GM12873 (cell line): ENCODE data around the gene TMPRSS11D.

ENCODE experiments used
- TF ChIP-seq, protein P1 (sequence below): IDR thresholded peaks from 2 replicates; pipeline ENCODE4 v1.5.1; 2012; ENCODE audit warnings: low read depth, mild to moderate bottlenecking, moderate library complexity, low read length, control low read depth; ENCODE audit not compliant: insufficient read depth; ENCODE audit errors: missing control alignments

Gene TMPRSS11D

DNA sequence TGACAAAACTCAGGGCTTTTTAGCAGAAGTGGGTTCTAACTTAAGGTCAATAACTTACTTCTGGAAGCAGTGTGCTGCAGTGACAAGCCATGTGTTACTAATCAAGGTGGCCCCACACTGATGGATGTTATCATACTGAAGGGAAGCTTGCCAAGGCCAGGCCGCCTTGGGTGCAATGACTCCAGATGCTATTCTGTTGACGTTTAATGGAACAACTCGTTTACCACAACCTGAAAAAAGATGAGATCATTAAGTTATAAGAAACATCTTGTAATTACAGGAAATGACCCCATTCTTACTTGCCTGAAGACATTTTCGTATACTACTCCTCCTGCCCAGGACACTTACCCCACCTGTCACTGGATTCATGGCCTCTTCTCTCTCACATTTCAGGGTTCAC is 38.9 kb upstream of the TMPRSS11D start:
- TF ChIP-seq, protein P1, sequence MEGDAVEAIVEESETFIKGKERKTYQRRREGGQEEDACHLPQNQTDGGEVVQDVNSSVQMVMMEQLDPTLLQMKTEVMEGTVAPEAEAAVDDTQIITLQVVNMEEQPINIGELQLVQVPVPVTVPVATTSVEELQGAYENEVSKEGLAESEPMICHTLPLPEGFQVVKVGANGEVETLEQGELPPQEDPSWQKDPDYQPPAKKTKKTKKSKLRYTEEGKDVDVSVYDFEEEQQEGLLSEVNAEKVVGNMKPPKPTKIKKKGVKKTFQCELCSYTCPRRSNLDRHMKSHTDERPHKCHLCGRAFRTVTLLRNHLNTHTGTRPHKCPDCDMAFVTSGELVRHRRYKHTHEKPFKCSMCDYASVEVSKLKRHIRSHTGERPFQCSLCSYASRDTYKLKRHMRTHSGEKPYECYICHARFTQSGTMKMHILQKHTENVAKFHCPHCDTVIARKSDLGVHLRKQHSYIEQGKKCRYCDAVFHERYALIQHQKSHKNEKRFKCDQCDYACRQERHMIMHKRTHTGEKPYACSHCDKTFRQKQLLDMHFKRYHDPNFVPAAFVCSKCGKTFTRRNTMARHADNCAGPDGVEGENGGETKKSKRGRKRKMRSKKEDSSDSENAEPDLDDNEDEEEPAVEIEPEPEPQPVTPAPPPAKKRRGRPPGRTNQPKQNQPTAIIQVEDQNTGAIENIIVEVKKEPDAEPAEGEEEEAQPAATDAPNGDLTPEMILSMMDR = no peak

DNA sequence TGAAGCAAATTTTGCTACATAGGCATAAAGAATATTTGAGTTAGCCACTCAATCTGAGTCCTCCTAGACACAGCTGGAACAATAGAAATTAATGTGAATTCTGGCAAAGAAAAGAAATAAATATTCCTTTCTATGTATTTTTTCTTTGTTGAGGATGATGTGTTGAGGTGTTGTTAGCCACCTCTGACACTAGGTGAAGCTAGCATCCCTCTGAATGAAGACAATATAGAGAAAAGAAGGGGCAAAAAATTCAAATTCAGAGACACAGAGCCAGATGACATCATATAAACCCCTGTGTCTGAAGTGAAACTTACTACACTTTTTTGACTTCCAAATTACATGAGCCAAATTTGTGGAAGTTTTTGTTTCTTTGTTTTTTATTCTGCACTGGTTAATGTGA is 34.6 kb upstream of the TMPRSS11D start:
- TF ChIP-seq, protein P1 = peak; percentile 33

DNA sequence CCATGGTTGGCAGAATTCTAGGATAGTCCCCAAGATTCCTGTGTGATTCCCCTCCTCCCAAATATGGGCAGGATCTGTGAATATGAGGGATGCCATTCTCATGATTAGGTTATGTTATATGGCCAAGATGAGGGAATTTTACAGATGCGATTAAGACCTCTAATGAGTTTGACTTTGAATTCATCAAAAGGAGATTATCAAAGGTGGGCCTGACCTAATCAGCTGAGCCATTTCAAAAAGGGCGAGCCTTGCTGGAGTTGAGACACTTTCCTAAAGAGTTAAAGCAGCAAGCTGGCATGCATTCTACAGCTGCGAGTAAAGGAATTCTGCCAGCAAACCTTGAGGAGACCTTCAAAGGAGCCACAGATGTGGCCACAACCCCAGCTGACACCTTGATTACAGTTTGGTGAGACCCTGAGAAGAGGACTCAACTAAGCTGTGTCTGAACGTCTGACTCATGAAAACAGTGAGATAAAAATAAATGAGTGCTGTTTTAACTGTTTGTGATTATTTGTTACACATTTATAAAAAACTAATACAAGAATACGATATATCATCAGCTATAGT is 31.7 kb upstream of the TMPRSS11D start:
- TF ChIP-seq, protein P1 = no peak

DNA sequence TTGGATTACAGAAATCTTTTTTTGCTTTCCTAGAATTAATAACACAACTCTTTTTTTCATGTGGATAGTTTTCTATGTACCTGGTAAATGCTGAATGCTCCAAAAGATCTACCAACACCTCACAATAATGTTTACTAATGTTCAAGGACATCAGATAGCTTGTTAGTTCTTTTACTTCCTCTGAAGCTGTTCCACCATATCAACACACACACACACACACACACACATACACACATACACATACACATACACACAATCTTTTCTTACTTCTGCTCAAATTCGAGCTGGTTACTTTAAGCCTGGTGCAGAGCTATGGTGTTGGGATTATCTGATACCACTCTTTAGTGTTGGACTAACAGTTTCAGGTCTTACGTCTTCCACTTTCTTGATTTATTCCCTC is 28.3 kb upstream of the TMPRSS11D start:
- TF ChIP-seq, protein P1 = no peak

DNA sequence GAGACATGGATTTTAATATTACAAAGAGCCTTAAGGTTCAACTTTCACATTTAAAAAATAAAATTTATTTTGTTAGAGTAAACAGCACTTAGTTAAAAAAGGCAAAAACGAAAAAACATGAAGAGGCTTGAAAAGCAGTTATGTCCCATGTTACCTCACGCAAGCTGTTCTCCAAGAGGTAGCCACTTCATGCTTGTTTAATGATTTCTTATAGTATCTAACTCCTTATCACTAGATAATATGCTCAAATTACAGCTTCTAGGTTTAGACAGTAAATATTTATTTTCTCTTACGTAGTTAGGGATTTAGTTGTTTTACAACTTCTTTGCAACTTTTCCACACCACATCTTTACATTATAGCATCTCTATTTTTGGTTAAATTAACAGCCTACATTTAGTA is 27.8 kb upstream of the TMPRSS11D start:
- TF ChIP-seq, protein P1 = no peak

DNA sequence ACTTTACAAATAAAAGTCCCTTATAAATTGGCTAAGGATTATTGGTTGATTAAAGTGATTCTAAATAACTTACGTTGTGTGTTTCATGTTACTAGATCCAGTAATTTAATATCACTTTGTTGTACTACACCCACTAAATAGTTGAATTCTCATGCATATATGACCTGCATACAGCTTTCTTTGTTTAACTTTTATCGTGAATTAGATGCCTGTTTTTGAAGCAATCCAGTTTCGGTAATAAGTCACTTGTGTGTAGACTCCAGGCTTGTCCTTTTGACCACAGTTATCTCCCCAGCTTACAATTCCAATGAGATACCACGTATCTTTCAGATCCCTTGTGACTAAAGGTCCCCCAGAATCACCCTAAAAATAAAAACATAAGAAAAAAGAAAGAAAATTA is 27.3 kb upstream of the TMPRSS11D start:
- TF ChIP-seq, protein P1 = no peak

DNA sequence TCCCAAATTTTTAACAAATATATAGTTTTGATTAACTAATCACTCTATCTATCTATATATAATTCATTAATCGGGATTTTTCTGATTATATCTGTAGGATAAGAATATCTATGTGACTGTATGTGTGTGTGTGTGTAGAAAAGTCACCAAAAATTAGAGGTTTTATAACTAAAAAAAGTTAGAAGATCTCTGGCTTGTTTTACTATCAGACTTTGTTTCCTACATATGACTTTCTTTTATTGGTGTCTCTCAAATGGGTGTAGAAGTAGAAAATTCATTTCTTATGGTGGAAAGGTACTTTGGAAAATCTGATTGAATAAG is 26.7 kb upstream of the TMPRSS11D start:
- TF ChIP-seq, protein P1 = no peak
